GM12878 (cell line): Measurements from ENCODE around the gene MTA3. TPM values are rescaled to one million over a fixed set of nuclear protein-coding genes. Genes with fewer than 3 reads are reported as not detected.

Experiments
- CUX1 ChIP-seq: IDR thresholded peaks from 2 replicates; pipeline ENCODE4 v1.6.1; 2012; ENCODE audit warnings: improper control_type of control experiment, low read depth, low read length; ENCODE audit not compliant: insufficient replicate concordance
- E4F1 ChIP-seq: fragments of 450-650 bp; IDR thresholded peaks from 2 replicates; pipeline ENCODE4 v1.6.1; 2018; ENCODE audit warnings: borderline replicate concordance, mild to moderate bottlenecking; ENCODE audit not compliant: partially characterized antibody
- FOS ChIP-seq: IDR thresholded peaks from 3 replicates; pipeline ENCODE4 v1.6.1; 2011; ENCODE audit warnings: borderline replicate concordance; ENCODE audit not compliant: insufficient read length; ENCODE audit errors: extremely low read depth
- MAX ChIP-seq: IDR thresholded peaks from 2 replicates; pipeline ENCODE4 v1.6.1; 2012; ENCODE audit warnings: low read depth, low read length, improper control_type of control experiment
- ZNF217 ChIP-seq: fragments of 450-650 bp; IDR thresholded peaks from 2 replicates; pipeline ENCODE4 v1.6.1; 2017; ENCODE audit warnings: antibody characterized with exemption, mild to moderate bottlenecking
- polyA plus RNA-seq, 11 experiments: library from polyadenylated mRNA; depleted of rRNA in 4 of 11; unstranded in 6 of 11; stranded (reverse) in 5 of 11; fragments of >200 nt; fragmentation: Nextera tagmentation in 4 of 11; fragmentation: Illumina TruSeq in 1 of 11; extraction: Ambion mirVana in 4 of 11; extraction: Trizol in 1 of 11; gene quantifications; 1 replicate in 1 of 11; 2 replicates in 10 of 11; pipeline versions ENCODE4 v1.2.1 to v1.2.3, GENCODE V29; 2011 to 2016; ENCODE audit warnings: inconsistent platforms in 2 of 11, missing spikeins in 2 of 11, low read depth in 1 of 11
- total RNA-seq, 4 experiments: library from RNA; depleted of rRNA in 3 of 4; stranded (reverse); fragments of >200 nt in 3 of 4; fragmentation: Illumina TruSeq in 1 of 4; extraction: Trizol in 1 of 4; gene quantifications; 2 replicates each; pipeline versions ENCODE4 v1.2.1 to v1.2.3, GENCODE V29; 2013 to 2021

MTA3 gene
- total and polyA plus RNA-seq, 10 of the 15 experiments (the other 5 are each of a cell fraction or from before 2014, with no cell fraction given), result 17.6 to 45.5 (median 26.5) TPM

GRCh38 chr2:42800981-42801380 is 232.5 kb downstream of the MTA3 start (continued):
- TF ChIP-seq CUX1 (no peak), E4F1 (no peak), MAX (no peak), FOS (no peak), ZNF217 (no peak)
- TF ChIP-seq, all 136 proteins: peak for 0
